Measurements from ENCODE around the gene URB2. TPM values are rescaled to one million over a fixed set of nuclear protein-coding genes. Genes with fewer than 3 reads are reported as not detected.
"Not testable (repeated sequence)": the region's sequence is repeated elsewhere in the genome, so short reads cannot be mapped to it uniquely, and the experiment has no call there.

URB2 gene
- total RNA-seq, 1 experiment from 2014 or later, result 22.0 TPM

DNA sequence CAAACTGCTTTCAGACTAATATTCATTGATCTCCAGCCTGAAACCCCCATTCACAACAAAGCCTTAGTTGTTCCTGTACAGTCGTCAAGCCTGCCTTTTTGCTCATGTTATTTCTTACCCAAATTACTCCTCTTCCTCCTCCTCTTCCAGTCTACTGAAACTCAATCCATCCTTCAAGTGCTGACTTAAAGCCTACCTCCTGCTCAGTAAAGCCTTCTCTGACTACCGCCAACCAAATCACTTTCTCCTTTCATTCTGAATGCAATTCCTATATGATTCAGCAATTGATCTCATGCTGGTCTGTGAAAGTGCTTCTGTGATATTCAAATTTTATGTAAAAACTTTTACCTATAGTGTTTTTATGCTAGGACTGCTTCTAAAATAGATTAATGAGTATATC is 18.7 kb upstream of the URB2 start:
- no peak for DNase-seq (ENCODE audit: low spot score)
- in situ Hi-C loops (cut with HindIII; ENCODE audit: low sequenced_read_pairs), result no loop called here

GRCh38 chr1:229608590-229608989 is 17.5 kb upstream of the URB2 start:
- no peak for DNase-seq (ENCODE audit: low spot score)
- in situ Hi-C loops (cut with HindIII; ENCODE audit: low sequenced_read_pairs), result no loop called here

DNA sequence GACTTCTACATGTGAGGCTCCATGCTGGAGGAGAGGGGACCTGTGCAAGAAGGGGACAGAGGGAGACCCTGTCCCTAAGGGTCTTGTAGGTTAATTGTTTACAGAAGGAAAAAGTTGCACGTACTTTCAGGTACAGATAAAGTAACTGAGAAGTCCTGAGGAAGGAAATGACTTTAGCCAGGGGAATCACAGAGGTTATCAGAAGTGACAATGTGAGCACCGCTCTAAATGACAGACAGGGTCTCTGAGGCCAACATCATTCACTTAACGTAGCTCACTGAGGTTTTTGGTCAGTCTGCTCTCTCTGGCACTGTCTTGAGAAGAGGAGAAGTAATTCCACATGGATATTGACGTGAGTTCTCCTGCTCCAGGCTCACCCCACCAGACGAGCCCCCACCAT is 12.1 kb upstream of the URB2 start:
- in situ Hi-C loops (cut with HindIII; ENCODE audit: low sequenced_read_pairs), result no loop called here
- no peak for DNase-seq (ENCODE audit: low spot score)

GRCh38 chr1:229614701-229615100 is 11.3 kb upstream of the URB2 start:
- in situ Hi-C loops (cut with HindIII; ENCODE audit: low sequenced_read_pairs), result no loop called here
- DNase-seq (ENCODE audit: low spot score), result no peak

- in situ Hi-C loops (cut with HindIII; ENCODE audit: low sequenced_read_pairs), result no loop called here
- no peak for DNase-seq (ENCODE audit: low spot score)
These were observed 8.5 kb upstream of the URB2 start for GRCh38 chr1:229617351-229618100.

- DNase-seq (ENCODE audit: low spot score), result no peak
- in situ Hi-C loops (cut with HindIII; ENCODE audit: low sequenced_read_pairs), result no loop called here
These were observed 7.0 kb upstream of the URB2 start for GRCh38 chr1:229619002-229619401.

GRCh38 chr1:229619614-229620013 is 6.4 kb upstream of the URB2 start:
- no peak for DNase-seq (ENCODE audit: low spot score)
- in situ Hi-C loops (cut with HindIII; ENCODE audit: low sequenced_read_pairs), result no loop called here

- DNase-seq (ENCODE audit: low spot score), result no peak
- in situ Hi-C loops (cut with HindIII; ENCODE audit: low sequenced_read_pairs), result no loop called here
These were observed 5.2 kb upstream of the URB2 start for GRCh38 chr1:229620876-229621275.

DNA sequence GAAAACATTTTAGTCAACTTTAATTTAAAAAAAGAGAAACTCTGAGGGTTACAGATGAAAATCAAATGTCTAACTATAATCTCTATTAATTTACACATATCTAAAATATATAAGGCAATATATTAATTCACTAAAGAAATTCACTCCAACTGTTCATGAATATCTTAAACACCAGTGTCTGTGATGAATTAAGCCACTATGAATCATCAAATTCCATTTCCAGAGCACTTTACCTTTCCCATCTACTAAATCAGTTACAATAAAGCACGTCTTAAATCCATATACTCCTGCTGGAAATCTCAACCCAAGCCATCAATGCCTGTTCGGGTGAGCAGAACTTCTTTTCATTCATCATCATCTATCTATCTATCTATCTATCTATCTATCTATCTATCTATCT is 4.4 kb upstream of the URB2 start:
- in situ Hi-C loops (cut with HindIII; ENCODE audit: low sequenced_read_pairs), result no loop called here
- DNase-seq (ENCODE audit: low spot score), result no peak

- in situ Hi-C loops (cut with HindIII; ENCODE audit: low sequenced_read_pairs); DNase-seq (ENCODE audit: low spot score): not testable (repeated sequence)
These were observed 3.4 kb upstream of the URB2 start for GRCh38 chr1:229622641-229623120.

- in situ Hi-C loops (cut with HindIII; ENCODE audit: low sequenced_read_pairs), result no loop called here
- DNase-seq (ENCODE audit: low spot score), result no peak
These were observed 2.8 kb upstream of the URB2 start for GRCh38 chr1:229623225-229623624.

GRCh38 chr1:229623838-229624237 is 2.2 kb upstream of the URB2 start:
- in situ Hi-C loops (cut with HindIII; ENCODE audit: low sequenced_read_pairs), result no loop called here
- no peak for DNase-seq (ENCODE audit: low spot score)

GRCh38 chr1:229624521-229625070 is 1.5 kb upstream of the URB2 start:
- DNase-seq (ENCODE audit: low spot score), result no peak
- in situ Hi-C loops (cut with HindIII; ENCODE audit: low sequenced_read_pairs), result no loop called here

DNA sequence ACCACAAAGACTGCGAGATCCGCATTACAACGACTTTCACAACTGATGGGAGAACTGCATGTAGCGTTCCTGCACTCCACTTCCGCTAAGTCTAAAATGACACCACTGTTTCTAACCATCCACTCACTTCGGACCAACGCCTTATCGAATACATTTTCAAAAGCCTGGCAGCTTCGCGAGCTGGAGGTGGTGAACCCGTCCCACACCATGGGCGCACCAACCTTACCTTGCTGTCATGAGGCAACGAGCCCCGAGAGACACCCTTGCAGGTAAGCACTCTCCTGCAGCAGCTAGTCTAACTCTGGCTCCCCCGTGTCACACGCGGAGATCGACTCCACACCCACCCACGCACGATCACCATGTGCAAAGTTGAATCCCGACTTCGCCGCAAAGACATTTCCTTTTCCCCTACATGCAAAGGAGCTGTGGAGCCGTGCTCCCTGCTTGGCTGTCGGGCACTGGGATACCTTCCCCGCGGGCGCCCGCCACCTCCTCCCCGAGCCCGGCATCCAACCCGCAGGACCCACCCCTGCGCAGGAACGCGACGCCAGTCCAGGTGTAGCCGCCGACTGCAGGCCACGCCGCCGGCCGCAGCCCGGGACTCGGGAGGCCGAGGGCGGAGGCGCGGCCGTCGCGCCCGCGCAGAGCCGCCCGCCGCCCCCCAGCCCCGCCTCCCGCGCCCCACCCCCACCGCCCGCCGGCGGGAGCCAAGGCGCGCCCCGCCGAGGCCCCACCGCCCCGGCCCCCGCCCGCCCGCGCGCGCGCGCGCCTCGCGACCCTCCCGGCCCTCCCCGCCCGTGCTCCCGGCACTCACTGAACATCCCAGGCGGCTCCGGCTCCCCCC is 754 bp upstream of the URB2 start:
- in situ Hi-C loops (cut with HindIII; ENCODE audit: low sequenced_read_pairs), result no loop called here
- peak; percentile 39 for DNase-seq (ENCODE audit: low spot score)

GRCh38 chr1:229627003-229627402 is 956 bp downstream of the URB2 start:
- in situ Hi-C loops (cut with HindIII; ENCODE audit: low sequenced_read_pairs), result no loop called here

DNA sequence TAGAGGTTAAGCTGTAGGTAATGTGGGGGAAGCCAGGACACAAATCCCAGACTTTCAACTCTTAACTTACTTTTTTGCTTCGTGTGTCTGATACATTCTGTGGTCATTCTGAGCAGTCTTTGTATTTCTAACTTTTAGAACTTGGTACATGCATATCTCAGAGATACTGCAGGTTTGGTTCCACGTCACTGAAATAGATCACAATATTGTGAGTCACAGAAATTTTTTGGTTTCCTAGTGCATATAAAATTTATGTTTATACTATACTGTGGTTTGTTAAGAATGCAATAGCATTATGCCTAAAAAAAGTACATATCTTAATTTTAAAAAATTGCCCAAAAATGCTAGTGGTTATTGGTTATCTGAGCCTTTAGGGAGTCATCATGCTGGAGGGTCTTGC is 3.2 kb downstream of the URB2 start:
- in situ Hi-C loops (cut with HindIII; ENCODE audit: low sequenced_read_pairs), result no loop called here

More at GRCh38 chr1:229627003-229627402, 956 bp downstream of the URB2 start:
- DNase-seq (ENCODE audit: low spot score), result no peak

DNA sequence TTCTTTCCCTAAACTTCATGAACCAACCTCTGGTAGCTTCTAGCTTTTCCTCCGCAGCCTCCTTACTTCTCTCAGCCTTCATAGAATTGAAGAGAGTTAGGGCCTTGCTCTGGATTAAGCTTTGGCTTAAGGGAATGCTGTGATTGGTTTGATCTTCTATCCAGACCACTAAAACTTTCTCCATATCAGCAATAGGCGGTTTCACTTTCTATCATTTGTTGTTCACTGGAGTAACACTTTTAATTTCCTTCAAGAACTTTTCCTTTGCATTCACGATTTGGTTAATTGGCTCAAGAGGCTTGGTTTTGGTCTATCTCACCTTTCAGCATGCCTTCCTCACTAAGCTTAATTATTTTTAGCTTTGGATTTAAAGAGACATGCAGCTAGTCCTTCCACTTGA is 5.1 kb downstream of the URB2 start:
- DNase-seq (ENCODE audit: low spot score), result no peak
- in situ Hi-C loops (cut with HindIII; ENCODE audit: low sequenced_read_pairs), result no loop called here

More for the DNA sequence above, 3.2 kb downstream of the URB2 start:
- no peak for DNase-seq (ENCODE audit: low spot score)

DNA sequence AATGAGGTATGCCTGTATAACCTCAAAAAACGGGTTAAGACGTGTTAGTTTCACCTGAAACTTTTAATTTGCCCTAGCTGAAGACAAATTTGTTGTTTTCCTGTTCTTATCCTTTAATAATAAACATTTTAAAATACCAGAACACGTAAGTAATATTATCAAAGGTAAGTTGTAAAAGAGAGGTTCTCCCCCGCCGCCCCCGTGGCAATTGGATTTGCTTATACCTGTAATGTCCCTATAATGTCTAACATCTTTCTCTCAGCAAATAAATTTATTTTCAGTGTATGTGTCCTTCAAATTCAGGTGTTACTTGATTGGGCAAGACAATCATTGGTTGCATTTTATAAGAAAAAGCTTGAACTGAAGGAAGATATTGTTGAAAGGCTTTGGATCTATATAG is 5.9 kb downstream of the URB2 start:
- DNase-seq (ENCODE audit: low spot score), result no peak
- in situ Hi-C loops (cut with HindIII; ENCODE audit: low sequenced_read_pairs), result no loop called here

DNA sequence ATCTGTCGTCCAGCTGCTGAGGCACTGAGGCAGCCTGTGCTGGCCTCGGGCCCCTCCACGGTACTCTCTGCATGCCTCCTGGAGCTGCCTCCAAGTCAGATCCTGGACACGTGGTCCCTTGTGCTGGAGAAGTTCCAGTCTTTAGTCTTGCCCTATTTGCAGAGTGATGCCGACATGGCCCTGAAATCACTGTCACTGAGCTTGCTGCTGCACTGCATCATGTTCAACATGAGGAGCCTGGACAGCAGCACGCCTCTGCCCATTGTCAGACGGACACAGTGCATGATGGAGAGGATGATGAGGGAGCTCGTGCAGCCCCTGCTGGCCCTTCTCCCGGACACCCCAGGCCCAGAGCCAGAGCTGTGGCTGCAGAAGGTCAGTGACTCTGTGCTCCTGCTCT is 10.0 kb downstream of the URB2 start:
- DNase-seq (ENCODE audit: low spot score), result peak; percentile 55
- in situ Hi-C loops (cut with HindIII; ENCODE audit: low sequenced_read_pairs), result no loop called here

- in situ Hi-C loops (cut with HindIII; ENCODE audit: low sequenced_read_pairs), result no loop called here
- DNase-seq (ENCODE audit: low spot score), result no peak
These were observed 11.7 kb downstream of the URB2 start for GRCh38 chr1:229637746-229638145.
